ENCODE measurements around the gene POLR2B. TPM values are rescaled to one million over a fixed set of nuclear protein-coding genes. Genes with fewer than 3 reads are reported as not detected.

The POLR2B gene
- total RNA-seq, 2 experiments from 2014 or later = 107 to 109 TPM

DNA sequence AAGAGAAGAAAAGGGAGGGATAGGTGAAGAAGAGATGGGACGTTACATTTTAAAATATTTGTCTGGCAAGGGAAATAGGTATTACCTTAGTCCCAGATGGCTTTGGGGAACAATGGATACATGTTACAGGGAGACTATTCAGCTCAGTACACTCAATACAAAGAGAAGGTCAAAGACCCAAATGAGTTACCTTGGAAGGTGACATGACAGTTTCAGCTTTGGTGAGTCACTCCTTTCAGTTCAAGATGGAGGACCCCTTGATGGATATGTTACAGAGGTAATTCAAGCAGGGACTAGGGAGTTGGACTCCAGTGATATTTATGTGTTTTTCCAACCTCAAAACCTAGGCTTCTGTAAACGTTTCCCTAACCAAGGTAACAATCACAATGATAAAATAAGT lies 6.3 kb upstream of the POLR2B start:
- ChIA-PET CTCF (no interaction called here), POLR2A (interaction anchor here (1.1 to 9.1 kb wide), 2 partner anchors 10 to 62 kb away, joined by 3 to 208 read pairs; partner anchors contain the start of gene REST)
- Mint-ChIP-seq H3K27ac (no peak overlapping the region), H3K27me3 (no peaks in the 10 kb centered on the region), H3K36me3 (ENCODE audit: low read depth) (peaks cover 61% of the 10 kb centered on the region), H3K4me3 (no peak overlapping the region), H3K9me3 (peaks cover 13% of the 10 kb centered on the region), H3K4me1 (peaks cover 48% of the 10 kb centered on the region)
- no peak for DNase-seq

DNA sequence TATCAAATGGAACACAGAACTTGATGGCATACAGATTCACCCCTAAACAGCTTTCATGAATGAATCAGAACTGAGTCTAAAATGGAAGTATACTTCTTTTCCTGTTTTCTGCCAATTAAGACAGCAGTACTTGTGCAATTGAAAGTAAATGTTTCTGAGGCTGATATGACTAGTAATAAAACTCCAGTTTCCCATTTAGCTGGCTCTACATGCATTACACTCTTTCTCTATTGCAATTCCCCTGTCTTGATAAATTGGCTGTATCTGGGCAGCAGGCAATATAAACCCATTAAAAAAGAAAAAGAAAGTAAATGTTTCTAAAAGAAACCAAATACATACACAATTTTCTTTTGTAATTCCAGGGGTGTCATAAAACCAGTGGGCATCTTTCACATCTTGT lies 5.9 kb upstream of the POLR2B start:
- Mint-ChIP-seq H3K27ac (no peak overlapping the region), H3K4me1 (peaks cover 48% of the 10 kb centered on the region), H3K9me3 (peaks cover 13% of the 10 kb centered on the region), H3K4me3 (no peak overlapping the region), H3K36me3 (ENCODE audit: low read depth) (peaks cover 60% of the 10 kb centered on the region), H3K27me3 (no peaks in the 10 kb centered on the region)
- POLR2A ChIA-PET = interaction anchor here (1.1 to 9.1 kb wide), 2 partner anchors 10 to 63 kb away, joined by 3 to 208 read pairs; partner anchors contain the start of gene REST
- CTCF ChIA-PET = no interaction called here
- no peak for DNase-seq

DNA sequence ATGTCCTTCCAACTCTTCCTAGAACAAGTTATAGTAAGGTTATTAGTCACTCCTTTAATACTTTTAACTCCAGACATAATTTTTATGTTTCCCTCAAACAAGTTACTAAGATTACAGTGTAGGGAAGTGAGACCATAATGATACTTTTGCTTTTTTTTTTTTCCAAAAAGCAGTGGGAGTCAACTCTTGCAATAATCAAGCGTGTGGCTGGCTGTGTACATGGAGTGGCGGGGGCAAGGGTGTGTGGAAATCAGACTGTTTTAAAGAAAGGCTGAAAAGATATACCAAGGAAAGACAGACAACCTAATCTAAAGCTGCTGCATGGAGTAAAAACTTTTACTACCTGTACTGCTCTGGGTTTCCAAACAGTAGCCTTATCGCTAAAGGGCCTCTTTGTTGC lies 5.4 kb upstream of the POLR2B start:
- Mint-ChIP-seq H3K27ac (no peak overlapping the region), H3K9me3 (peaks cover 13% of the 10 kb centered on the region), H3K4me3 (no peak overlapping the region), H3K27me3 (no peaks in the 10 kb centered on the region), H3K36me3 (ENCODE audit: low read depth) (peaks cover 60% of the 10 kb centered on the region), H3K4me1 (peaks cover 48% of the 10 kb centered on the region)
- ChIA-PET CTCF (interaction anchor here (0.9 kb wide), 1 partner anchor 10 kb away, joined by 3 read pairs; no protein-coding TSS in a partner anchor), POLR2A (interaction anchor here (9.1 kb wide), 1 partner anchor 63 kb away, joined by 208 read pairs; the partner anchor contains the start of gene REST)
- DNase-seq = no peak

DNA sequence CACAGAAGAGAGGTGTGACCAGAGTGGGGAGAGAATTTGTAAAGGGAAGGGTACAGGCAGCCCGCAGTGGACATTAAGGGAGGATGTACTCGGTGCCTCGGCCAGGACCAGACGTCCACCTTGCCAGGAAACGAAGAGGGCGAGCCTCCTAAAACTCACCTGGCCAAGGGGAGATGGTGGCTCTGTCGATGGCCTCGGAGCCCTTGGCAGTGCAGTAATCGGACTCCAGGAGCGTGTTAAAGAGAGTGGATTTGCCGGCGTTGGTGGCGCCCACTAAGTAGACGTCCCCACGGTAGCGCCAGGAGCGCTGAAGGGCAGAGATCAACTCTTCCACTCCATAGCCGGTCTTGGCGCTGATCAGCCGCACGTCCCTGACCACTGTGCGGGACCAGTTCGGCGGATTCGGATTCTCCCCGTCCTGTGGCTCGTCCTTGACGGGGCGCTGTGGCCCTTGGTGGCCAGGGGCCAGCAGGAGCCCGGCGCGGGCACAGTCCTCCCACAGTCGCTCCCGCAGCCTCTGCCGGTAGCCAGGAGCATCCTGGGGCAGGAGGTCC lies 2.3 kb upstream of the POLR2B start:
- peak overlapping the region; percentile 99 for H3K4me3 Mint-ChIP-seq
- ChIA-PET CTCF (interaction anchor here (1.4 to 4.7 kb wide), 3 partner anchors 12 to 541 kb away, joined by 5 to 51 read pairs (median 5); partner anchors contain the start of genes PAICS, PPAT and REST), POLR2A (interaction anchor here (0.7 to 9.1 kb wide), 14 partner anchors 10 to 1581 kb away, joined by 3 to 208 read pairs (median 10); partner anchors contain the start of genes AASDH, PAICS, PPAT and REST)
- H3K27me3 Mint-ChIP-seq = no peaks in the 10 kb centered on the region
- DNase-seq = peak; percentile 20
- peaks cover 57% of the 10 kb centered on the region for H3K4me1 Mint-ChIP-seq
- H3K9me3 Mint-ChIP-seq = peaks cover 13% of the 10 kb centered on the region
- H3K27ac Mint-ChIP-seq = peak overlapping the region; percentile 65
- peaks cover 60% of the 10 kb centered on the region for H3K36me3 Mint-ChIP-seq (ENCODE audit: low read depth)

DNA sequence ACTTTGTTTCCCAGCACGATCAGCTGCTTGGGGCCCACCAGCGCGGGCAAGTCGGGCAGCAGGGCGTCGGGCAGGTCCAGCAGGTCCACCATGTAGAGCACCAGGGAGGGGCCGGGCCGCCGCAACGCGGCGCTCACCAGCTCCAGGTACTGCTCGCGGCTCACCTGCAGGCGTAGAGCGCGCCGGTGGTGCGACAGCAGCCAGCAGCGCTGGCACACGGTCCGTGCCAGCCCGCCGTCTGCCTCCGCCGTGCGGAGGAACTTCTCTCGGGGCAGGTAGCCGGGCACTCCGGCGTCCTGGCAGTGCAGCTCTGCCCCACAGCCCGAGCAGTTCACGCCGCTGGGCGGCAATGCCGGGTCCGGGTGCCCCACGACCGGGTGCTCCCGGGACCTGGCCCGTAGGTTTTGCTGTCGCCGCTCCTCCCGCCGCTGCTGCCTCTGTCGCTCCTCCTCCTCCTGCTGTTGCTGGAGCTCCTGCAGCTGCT lies 1.8 kb upstream of the POLR2B start:
- DNase-seq = peak; percentile 51
- ChIA-PET POLR2A (interaction anchor here (0.7 to 9.1 kb wide), 25 partner anchors 11 to 1581 kb away, joined by 3 to 208 read pairs (median 6); partner anchors contain the start of genes AASDH, CEP135, PAICS and PPAT), CTCF (interaction anchor here (0.8 to 4.7 kb wide), 7 partner anchors 11 to 1631 kb away, joined by 3 to 51 read pairs (median 5); partner anchors contain the start of genes CEP135, PAICS, PPAT and REST)
- Mint-ChIP-seq H3K27ac (peak overlapping the region; percentile 98), H3K4me3 (peak overlapping the region; percentile 99), H3K36me3 (ENCODE audit: low read depth) (peaks cover 60% of the 10 kb centered on the region), H3K9me3 (peaks cover 13% of the 10 kb centered on the region), H3K27me3 (no peaks in the 10 kb centered on the region), H3K4me1 (peaks cover 59% of the 10 kb centered on the region)

DNA sequence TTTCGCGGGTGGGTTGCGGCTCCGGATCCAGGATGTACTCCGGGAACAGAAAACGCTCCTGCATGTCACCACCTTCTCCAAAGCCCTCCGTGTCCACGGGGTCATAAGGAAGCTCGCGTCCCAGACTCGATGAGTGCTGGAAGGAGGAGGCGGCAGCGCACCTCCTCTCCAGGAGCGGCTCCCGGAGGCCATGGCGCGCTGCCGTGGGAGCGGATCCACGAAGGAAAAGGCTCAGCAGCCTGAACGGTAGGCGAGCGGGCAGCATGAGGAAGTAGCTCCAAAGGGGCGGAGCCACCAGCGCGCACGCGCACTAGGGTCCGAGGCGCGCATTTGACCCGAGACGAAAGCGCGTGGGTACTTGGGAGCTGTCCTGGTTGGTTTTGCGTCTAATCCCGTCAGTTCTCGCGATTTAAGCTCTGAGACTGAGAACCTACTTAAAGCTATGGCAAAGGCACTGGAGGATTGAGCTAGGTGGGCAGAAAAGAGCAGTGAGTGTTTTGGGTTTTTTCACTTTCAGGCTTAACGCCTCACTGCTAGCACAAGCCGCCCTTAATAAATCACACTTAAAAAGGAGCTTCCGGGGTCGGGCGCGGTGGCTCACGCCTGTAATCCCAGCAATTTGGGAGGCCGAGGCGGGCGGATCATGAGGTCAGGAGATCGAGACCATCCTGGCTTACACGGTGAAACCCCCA lies 1.2 kb upstream of the POLR2B start, which contains the start of gene NOA1:
TSS of gene NOA1 (minus strand) at position 286 of the 692 bp plus-strand sequence. CDS start at position 265, 21 bp downstream.
- Mint-ChIP-seq H3K27ac (peak within 1 kb of the TSS; percentile 98), H3K27me3 (no peaks in the 10 kb centered on the region), H3K4me1 (peaks cover 57% of the 10 kb centered on the region), H3K4me3 (peak within 1 kb of the TSS; percentile 99), H3K36me3 (ENCODE audit: low read depth) (peaks cover 57% of the 10 kb centered on the region), H3K9me3 (peaks cover 9% of the 10 kb centered on the region)
- ChIA-PET POLR2A (interaction anchor here (0.7 to 9.1 kb wide), 34 partner anchors 8 to 1582 kb away, joined by 3 to 208 read pairs (median 4); partner anchors contain the start of genes AASDH, CEP135, PAICS and PPAT), CTCF (interaction anchor here (0.8 to 4.7 kb wide), 9 partner anchors 8 to 1632 kb away, joined by 3 to 51 read pairs (median 5); partner anchors contain the start of genes CEP135, PAICS, PPAT and REST)
- DNase-seq = peak; percentile 99

DNA sequence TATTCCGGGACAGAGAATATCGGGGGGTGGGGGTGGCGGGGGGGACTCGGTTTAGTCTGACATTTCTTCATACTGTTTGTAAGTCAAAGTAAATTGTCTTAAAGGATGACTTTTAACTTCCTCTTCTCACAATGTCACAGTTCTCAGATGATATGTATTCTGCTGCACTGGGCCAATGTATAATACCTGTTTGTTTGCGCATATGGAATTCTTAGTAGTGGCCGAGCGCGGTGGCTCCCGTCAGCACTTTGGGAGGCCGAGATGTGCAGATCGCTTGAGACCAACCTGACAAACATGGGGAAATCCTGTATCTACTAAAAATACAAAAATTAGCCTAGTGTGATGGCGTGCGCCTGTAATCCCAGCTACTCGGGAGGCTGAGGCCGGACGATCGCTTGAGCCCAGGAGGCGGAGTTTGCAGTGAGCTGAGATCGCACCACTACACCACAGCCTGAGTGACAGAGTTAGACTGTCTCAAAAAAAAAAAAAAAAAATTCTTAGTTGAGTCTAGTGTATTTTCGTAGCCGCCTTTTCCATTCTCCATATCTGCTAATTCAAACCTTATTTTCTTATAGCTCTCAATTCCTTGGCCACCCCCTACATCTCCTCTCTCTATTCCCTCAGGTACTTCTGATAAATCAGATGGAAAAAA lies 851 bp downstream of the POLR2B start:
- Mint-ChIP-seq H3K36me3 (ENCODE audit: low read depth) (peaks cover 51% of the 10 kb centered on the region), H3K4me3 (peak overlapping the region; percentile 99), H3K27me3 (no peaks in the 10 kb centered on the region), H3K4me1 (peaks cover 52% of the 10 kb centered on the region), H3K27ac (peak overlapping the region; percentile 98), H3K9me3 (no peaks in the 10 kb centered on the region)
- POLR2A ChIA-PET = interaction anchor here (0.7 to 9.1 kb wide), 18 partner anchors 8 to 1126 kb away, joined by 3 to 208 read pairs (median 8); partner anchors contain the start of genes AASDH, CEP135, PAICS and PPAT
- DNase-seq = peak; percentile 70
- CTCF ChIA-PET = interaction anchor here (0.6 to 4.7 kb wide), 5 partner anchors 69 to 843 kb away, joined by 3 to 51 read pairs (median 5); partner anchors contain the start of genes AASDH, PAICS, PPAT and REST

DNA sequence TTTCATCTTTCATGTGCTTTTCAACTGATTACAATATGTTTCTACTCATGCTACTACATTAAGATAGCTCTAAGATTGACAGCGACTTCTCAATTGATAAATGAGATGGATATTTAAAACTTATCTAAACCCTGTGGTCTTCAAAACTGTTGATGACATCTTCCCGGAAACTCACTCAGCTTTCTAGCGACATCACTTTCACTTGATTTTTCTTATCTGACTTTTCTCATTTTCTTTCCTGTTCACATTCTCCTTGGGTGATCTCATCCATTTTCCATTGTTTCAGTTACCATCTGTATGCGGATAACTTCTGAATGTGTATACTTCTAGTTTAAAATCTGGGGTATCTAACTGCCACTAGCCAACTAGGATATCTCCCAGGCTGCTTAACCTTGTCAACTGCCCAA lies 3.1 kb downstream of the POLR2B start:
- Mint-ChIP-seq H3K4me3 (peak overlapping the region; percentile 41), H3K9me3 (no peaks in the 10 kb centered on the region), H3K36me3 (ENCODE audit: low read depth) (peaks cover 57% of the 10 kb centered on the region), H3K27me3 (no peaks in the 10 kb centered on the region), H3K4me1 (peaks cover 38% of the 10 kb centered on the region), H3K27ac (peak overlapping the region; percentile 4)
- no peak for DNase-seq
- POLR2A ChIA-PET = interaction anchor here (0.9 to 1.6 kb wide), 7 partner anchors 9 to 547 kb away, joined by 3 to 8 read pairs (median 4); partner anchors contain the start of genes PAICS and PPAT
- CTCF ChIA-PET = interaction anchor here (0.6 to 2.0 kb wide), 2 partner anchors 22 to 546 kb away, joined by 5 read pairs; partner anchors contain the start of genes PAICS and PPAT

DNA sequence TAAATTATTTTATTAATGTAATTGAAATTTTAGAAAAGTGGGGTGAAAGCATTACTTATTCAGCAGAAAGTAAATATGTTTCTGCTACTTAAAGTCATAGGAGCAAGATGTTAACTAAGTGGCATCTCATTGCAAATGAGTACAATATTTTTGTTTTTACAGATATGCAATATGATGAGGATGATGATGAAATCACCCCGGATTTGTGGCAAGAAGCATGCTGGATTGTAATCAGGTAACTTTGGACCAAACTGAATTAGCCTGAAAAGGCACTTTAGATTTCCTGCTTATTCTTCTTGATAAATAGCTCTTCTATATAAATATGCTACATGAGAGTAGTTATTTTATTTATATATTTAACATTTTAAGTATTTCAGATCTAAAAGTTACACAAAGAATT lies 7.5 kb downstream of the POLR2B start:
- DNase-seq = no peak
- peaks cover 33% of the 10 kb centered on the region for H3K4me1 Mint-ChIP-seq
- peaks cover 74% of the 10 kb centered on the region for H3K36me3 Mint-ChIP-seq (ENCODE audit: low read depth)
- no peak overlapping the region for H3K4me3 Mint-ChIP-seq
- no peak overlapping the region for H3K27ac Mint-ChIP-seq
- ChIA-PET CTCF (no interaction called here), POLR2A (no interaction called here)
- H3K9me3 Mint-ChIP-seq = no peaks in the 10 kb centered on the region
- H3K27me3 Mint-ChIP-seq = no peaks in the 10 kb centered on the region

DNA sequence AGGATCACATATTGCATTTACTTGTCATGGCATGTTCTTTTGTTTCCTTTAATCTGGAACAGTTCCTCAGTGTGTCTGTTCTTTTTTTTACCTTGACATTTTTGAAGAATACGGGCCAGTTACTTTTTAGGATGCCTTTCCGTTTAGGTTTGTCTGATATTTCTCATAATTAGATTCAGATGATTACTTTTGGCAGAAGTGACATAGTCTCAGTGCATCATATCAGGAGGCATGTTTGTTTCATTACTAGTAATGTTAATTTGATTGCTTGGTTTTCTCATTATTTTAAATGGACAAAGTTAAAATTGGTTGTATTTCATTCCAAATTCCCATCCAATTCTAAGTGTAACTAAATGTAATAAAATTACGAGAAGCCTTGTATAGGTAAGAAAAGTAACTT lies 8.3 kb downstream of the POLR2B start:
- POLR2A ChIA-PET = interaction anchor here (1.8 kb wide), 1 partner anchor 8 kb away, joined by 9 read pairs; the partner anchor contains the start of gene POLR2B
- no peak overlapping the region for H3K4me3 Mint-ChIP-seq
- CTCF ChIA-PET = no interaction called here
- no peak overlapping the region for H3K27ac Mint-ChIP-seq
- H3K4me1 Mint-ChIP-seq = peaks cover 30% of the 10 kb centered on the region
- no peak for DNase-seq
- no peaks in the 10 kb centered on the region for H3K9me3 Mint-ChIP-seq
- peaks cover 76% of the 10 kb centered on the region for H3K36me3 Mint-ChIP-seq (ENCODE audit: low read depth)
- H3K27me3 Mint-ChIP-seq = no peaks in the 10 kb centered on the region

DNA sequence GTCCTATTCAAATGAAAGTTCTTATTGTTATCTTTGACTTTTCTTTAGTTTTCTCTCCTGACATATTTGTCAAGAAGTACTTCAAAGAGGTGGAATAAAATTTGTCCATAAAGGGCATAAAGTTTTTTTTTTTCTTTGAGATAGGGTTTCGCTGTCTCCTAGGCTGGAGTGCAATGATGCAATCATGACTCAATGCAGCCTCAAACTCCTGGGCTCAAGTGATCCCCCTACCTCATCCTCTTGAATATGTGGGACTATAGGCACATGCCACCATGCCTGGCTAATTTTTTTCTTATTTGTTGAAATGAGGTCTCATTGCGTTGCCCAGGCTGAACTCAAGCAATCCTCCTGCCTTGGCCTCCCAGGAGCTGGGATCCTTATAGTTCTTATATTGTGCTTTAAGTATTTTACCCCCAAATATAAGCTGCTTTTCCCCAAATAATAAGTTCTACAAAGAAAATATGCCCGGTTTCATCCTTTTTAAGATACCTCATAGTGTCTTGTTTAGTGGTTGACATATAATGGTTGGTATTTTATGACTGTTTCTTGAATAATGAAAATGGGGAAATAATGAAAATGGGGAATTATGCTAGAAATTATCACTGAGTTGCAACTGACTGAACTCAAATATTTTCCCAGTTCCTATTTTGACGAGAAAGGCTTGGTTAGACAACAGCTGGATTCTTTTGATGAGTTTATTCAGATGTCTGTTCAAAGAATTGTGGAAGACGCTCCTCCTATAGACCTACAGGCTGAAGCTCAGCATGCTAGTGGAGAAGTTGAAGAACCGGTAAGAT lies 11.6 kb downstream of the POLR2B start:
- no peaks in the 10 kb centered on the region for H3K9me3 Mint-ChIP-seq
- H3K27me3 Mint-ChIP-seq = no peaks in the 10 kb centered on the region
- H3K4me3 Mint-ChIP-seq = no peak overlapping the region
- POLR2A ChIA-PET = interaction anchor here (1.5 to 2.6 kb wide), 2 partner anchors 8 to 12 kb away, joined by 3 to 23 read pairs; partner anchors contain the start of genes NOA1 and POLR2B
- peaks cover 13% of the 10 kb centered on the region for H3K4me1 Mint-ChIP-seq
- CTCF ChIA-PET = no interaction called here
- DNase-seq = no peak
- no peak overlapping the region for H3K27ac Mint-ChIP-seq
- H3K36me3 Mint-ChIP-seq (ENCODE audit: low read depth) = peaks cover 79% of the 10 kb centered on the region

Measured in activated CD4-positive, alpha-beta memory T cell treated with anti-CD3 and anti-CD28 coated beads, Interleukin-2, amount 10 ng/mL, durations not matched to agents 7 days and 5 days (primary cell).